BE2C (cell line): ENCODE measurements around the gene GON7.
"Not testable (repeated sequence)": the region's sequence is repeated elsewhere in the genome, so short reads cannot be mapped to it uniquely, and the experiment has no call there.

ENCODE experiments used
- DNase-seq: peaks from one replicate; pipeline ENCODE4 v3.0.0-alpha.2; 2020
- H3K27me3 ChIP-seq: fragments of 250-450 bp; sonication (Bioruptor Pico); 2 replicates; pipeline ENCODE4 v1.5.1; 2020; ENCODE audit warnings: mild to moderate bottlenecking
- H3K36me3 ChIP-seq: fragments of 250-450 bp; sonication (Bioruptor Pico); 2 replicates; pipeline ENCODE4 v1.5.1; 2020; ENCODE audit warnings: mild to moderate bottlenecking
- H3K4me1 ChIP-seq: fragments of 250-450 bp; sonication (Bioruptor Pico); 2 replicates; pipeline ENCODE4 v1.5.1; 2020
- H3K4me3 ChIP-seq: 2 replicates; pipeline ENCODE4 v1.5.1; 2011; ENCODE audit warnings: low read depth, low read length
- H3K9me3 ChIP-seq: fragments of 250-450 bp; sonication (Bioruptor Pico); 2 replicates; pipeline ENCODE4 v1.5.1; 2020
- TF ChIP-seq, protein P1 (sequence below): IDR thresholded peaks from 2 replicates; pipeline ENCODE4 v1.5.1; 2012; ENCODE audit warnings: mild to moderate bottlenecking, low read depth, low read length

Gene GON7

DNA sequence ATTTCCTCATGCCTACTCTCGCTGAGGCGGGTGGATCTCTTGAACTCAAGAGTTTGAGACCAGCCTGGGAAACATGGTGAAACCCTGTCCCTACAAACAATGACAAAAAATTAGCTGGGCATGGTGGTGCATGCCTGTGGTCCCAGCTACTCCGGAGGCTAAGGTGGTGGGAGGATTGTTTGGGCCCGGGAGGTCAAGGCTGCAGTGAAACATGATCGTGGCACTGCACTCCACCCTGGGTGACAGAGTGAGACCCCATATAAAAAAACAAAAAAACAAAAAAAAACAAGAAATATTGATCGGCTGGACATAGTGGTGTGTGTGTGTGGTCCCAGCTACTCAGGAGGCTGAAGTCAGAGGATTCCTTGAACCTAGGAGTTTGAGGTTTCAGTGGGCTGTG is 31.4 kb downstream of the GON7 start:
- DNase-seq: no peak
- Histone ChIP-seq H3K4me1 (peaks cover 10% of the 10 kb centered on the region), H3K27me3 (no peaks in the 10 kb centered on the region), H3K36me3 (no peaks in the 10 kb centered on the region), H3K9me3 (no peaks in the 10 kb centered on the region), H3K4me3 (no peak overlapping the region)
- TF ChIP-seq, protein P1, sequence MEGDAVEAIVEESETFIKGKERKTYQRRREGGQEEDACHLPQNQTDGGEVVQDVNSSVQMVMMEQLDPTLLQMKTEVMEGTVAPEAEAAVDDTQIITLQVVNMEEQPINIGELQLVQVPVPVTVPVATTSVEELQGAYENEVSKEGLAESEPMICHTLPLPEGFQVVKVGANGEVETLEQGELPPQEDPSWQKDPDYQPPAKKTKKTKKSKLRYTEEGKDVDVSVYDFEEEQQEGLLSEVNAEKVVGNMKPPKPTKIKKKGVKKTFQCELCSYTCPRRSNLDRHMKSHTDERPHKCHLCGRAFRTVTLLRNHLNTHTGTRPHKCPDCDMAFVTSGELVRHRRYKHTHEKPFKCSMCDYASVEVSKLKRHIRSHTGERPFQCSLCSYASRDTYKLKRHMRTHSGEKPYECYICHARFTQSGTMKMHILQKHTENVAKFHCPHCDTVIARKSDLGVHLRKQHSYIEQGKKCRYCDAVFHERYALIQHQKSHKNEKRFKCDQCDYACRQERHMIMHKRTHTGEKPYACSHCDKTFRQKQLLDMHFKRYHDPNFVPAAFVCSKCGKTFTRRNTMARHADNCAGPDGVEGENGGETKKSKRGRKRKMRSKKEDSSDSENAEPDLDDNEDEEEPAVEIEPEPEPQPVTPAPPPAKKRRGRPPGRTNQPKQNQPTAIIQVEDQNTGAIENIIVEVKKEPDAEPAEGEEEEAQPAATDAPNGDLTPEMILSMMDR: no peak

DNA sequence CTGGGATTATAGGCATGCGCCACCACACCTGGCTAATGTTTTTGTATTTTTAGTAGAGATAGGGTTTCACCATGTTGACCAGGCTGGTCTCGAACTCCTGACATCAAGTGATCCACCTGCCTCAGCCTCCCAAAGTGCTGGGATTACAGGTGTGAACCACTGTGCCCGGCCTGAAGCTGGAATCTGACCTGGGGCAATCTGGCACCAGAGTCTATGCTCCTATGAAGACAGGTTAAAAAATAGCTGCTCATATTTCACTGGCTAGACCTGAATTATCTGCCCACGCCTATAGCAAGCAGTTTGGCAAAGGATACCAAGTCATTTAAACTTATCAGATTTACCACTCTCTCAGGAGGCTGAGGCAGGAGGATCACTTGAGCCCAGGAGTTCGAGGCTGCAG is 32.1 kb downstream of the GON7 start:
- not testable (repeated sequence) for H3K27me3 ChIP-seq, DNase-seq, H3K4me3 ChIP-seq, H3K36me3 ChIP-seq, H3K9me3 ChIP-seq
- peaks cover 10% of the 10 kb centered on the region for H3K4me1 ChIP-seq

GRCh38 chr14:93173943-93174395 is 32.9 kb downstream of the GON7 start:
- H3K36me3 ChIP-seq: no peaks in the 10 kb centered on the region
- peaks cover 10% of the 10 kb centered on the region for H3K4me1 ChIP-seq
- TF ChIP-seq, protein P1: no peak
- H3K9me3 ChIP-seq: no peaks in the 10 kb centered on the region
- DNase-seq: peak; percentile 47
- H3K27me3 ChIP-seq: no peaks in the 10 kb centered on the region
- H3K4me3 ChIP-seq: no peak overlapping the region; the same call in 1 of the 2 replicates

GRCh38 chr14:93171376-93171775 is 35.5 kb downstream of the GON7 start:
- TF ChIP-seq, protein P1: no peak
- no peak for DNase-seq
- no peaks in the 10 kb centered on the region for H3K36me3 ChIP-seq
- H3K27me3 ChIP-seq: no peaks in the 10 kb centered on the region
- peaks cover 10% of the 10 kb centered on the region for H3K4me1 ChIP-seq
- H3K4me3 ChIP-seq: no peak overlapping the region
- no peaks in the 10 kb centered on the region for H3K9me3 ChIP-seq

DNA sequence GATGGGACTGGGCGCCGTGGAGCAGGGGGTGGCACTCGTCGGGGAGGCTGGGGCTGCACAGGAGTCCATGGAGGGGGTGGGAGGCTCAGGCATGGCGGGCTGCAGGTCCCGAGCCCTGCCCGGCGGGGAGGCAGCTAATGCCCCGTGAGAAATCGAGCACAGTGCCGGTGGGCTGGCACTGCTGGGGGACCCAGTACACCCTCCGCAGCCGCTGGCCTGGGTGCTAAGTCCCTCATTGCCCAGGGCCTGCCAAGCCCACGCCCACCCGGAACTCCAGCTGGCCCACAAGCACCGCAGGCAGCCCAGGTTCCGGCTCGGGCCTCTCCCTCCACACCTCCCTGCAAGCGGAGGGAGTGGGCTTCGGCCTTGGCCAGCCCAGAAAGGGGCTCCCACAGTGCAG is 36.7 kb downstream of the GON7 start:
- DNase-seq, H3K27me3 ChIP-seq, H3K9me3 ChIP-seq, H3K36me3 ChIP-seq, H3K4me3 ChIP-seq: not testable (repeated sequence)
- peaks cover 10% of the 10 kb centered on the region for H3K4me1 ChIP-seq

DNA sequence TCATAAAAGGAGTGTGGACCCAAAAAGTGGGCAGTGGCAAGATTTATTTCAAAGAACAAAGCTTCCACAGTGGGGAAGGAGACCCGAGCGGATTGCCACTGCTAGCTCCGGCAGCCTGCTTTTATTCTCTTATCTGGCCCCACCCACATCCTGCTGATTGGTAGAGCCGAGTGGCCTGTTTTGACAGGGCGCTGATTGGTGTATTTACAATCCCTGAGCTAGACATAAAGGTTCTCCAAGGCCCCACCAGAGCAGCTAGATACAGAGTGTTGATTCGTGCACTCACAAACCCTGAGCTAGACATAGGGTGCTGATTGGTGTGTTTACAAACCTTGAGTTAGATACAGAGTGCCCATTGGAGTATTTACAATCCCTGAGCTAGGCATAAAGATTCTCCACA is 37.2 kb downstream of the GON7 start:
- not testable (repeated sequence) for H3K27me3 ChIP-seq, DNase-seq, H3K9me3 ChIP-seq, H3K4me3 ChIP-seq, H3K36me3 ChIP-seq
- peaks cover 10% of the 10 kb centered on the region for H3K4me1 ChIP-seq

- not testable (repeated sequence) for H3K9me3 ChIP-seq, H3K4me1 ChIP-seq, H3K4me3 ChIP-seq, H3K27me3 ChIP-seq, DNase-seq, H3K36me3 ChIP-seq
Observed at GRCh38 chr14:93168610-93169009, 38.3 kb downstream of the GON7 start.

GRCh38 chr14:93165271-93166265 is 41.3 kb downstream of the GON7 start:
- H3K4me1 ChIP-seq, H3K27me3 ChIP-seq, H3K9me3 ChIP-seq, H3K36me3 ChIP-seq, DNase-seq, H3K4me3 ChIP-seq: not testable (repeated sequence)

DNA sequence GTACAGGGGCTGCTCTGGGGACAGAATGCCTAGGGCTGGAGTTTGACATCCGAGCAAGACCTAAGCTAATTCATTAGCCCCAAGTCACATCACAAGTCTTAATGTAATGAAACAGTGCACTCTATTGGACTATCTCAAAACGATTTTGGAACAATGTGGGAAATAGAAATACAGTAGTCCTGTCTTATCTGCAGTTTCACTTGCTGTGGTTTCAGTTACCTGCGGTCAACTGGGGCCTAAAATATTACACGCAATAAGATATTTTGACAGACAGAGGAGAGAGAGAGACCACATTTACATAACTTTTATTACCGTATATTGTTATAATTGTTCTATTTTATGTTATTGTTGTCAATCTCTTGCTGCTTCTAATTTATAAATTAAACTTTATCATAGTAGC is 43.3 kb downstream of the GON7 start:
- peaks cover 9% of the 10 kb centered on the region for H3K4me1 ChIP-seq
- TF ChIP-seq, protein P1: no peak
- no peak for DNase-seq

More for the DNA sequence above, 43.3 kb downstream of the GON7 start:
- Histone ChIP-seq H3K27me3 (no peaks in the 10 kb centered on the region), H3K36me3 (no peaks in the 10 kb centered on the region), H3K4me3 (no peak overlapping the region), H3K9me3 (no peaks in the 10 kb centered on the region; the same call in 1 of the 2 replicates)
